HG02943 (cell line): ENCODE results near the gene METRN.
"Not testable (repeated sequence)": the region's sequence is repeated elsewhere in the genome, so short reads cannot be mapped to it uniquely, and the experiment has no call there.

ENCODE experiments used
- ATAC-seq: cut with Tn5 transposase; IDR thresholded peaks from one replicate; pipeline ENCODE4 v1.9.1; 2021; ENCODE audit warnings: mild to moderate bottlenecking, low read depth, moderate library complexity; ENCODE audit not compliant: unreplicated experiment

The METRN gene

DNA sequence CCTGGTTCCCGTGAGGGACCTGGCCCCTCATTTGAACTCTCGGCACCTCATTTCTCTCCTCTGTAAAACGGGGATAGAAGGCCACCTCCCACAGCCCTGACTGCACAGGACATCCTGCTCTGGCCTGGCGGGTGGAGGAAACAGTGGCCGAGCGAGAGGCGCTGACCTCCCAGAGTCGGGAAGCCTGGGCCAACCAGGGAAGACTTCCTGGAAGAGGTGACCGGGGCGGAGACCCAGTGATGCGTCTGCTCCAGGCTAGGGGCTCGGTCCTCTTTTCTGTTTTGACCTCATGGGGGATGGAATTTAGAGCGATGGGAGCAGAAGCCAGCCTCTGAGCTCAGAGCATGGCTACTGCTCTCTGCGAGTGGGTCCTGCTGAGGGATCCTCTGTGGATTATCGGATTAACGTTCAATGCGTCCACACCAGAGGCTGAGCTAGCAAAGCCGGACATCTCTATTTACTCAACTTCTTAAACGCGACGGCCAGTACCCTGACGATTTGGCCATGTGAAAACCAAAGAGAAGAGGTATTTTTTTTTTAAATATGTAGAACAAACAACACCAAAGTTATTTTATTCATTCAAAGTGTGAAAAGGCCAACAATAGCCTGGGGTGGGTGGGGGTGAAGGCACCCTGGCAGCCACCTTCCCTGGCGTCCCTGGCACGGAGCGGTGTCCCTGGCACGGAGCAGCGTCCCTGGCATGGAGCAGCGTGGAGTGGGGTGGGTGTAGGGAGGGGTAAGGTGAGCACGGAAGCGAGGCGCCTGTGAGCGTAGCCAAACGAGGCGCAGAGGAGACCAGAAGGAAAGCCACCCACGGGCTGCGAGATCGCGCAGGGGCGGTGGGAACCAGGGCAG, 36.5 kb downstream of the METRN start:
- no peak for ATAC-seq

DNA sequence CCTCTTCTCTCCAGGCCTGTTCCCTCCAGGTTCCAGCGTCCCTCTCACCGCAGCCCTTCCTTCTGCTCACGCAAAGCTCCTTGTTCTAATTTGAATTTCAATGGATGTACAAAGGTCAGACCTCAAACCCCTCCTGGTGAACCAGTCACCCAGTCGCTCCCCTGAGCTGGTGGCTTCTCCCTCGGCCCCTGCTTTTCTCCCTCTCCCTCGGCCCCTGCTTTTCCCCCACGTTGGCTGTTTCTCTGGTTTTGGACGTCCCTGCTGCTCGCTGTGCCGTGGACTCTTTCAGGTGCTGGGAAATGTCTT, 37.0 kb downstream of the METRN start:
- no peak for ATAC-seq

- ATAC-seq = not testable (repeated sequence)
Observed at GRCh38 chr16:754121-754607, 39.2 kb downstream of the METRN start.

GRCh38 chr16:754656-755055, 39.7 kb downstream of the METRN start:
- ATAC-seq = no peak

GRCh38 chr16:756428-756827, 41.5 kb downstream of the METRN start:
- ATAC-seq = no peak

DNA sequence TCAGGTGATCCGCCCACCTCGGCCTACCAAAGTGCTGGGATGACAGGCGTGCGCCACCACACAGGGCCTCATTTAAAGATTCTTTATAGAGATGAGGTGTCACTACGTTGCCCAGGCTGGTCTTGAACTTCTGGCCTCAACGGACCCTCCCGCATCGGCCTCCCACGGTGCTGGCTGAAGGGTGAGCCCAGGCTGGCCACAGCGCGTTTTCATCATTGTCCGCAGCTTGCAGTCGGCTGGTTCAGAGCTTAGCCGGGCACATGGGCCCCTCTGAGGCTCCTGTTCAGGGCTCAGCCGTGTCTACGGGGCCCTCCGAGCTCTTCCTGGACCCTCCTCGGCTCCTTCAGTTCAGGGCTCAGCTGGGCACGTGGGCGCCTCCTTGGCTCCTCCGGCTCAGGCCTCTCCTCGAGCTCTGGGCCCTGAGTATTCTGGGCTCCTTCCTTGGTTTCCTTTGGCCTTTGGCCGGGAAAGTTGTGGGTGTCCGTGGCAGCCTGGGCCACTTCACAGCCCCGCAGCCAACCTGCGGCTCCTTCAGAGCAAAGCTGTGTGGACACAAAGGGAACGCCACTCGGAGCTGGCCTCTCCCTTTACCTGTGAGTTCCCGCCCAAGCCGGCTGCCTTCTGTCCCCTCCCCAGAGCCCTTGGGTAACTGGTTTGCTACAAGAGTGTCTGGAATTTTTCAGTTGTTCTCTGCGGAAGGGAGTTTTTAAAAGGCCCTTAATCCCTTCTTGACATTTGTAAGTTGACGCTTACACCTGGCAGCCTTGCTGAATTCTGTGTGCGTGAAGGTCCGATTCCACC, 44.4 kb downstream of the METRN start:
- no peak for ATAC-seq

DNA sequence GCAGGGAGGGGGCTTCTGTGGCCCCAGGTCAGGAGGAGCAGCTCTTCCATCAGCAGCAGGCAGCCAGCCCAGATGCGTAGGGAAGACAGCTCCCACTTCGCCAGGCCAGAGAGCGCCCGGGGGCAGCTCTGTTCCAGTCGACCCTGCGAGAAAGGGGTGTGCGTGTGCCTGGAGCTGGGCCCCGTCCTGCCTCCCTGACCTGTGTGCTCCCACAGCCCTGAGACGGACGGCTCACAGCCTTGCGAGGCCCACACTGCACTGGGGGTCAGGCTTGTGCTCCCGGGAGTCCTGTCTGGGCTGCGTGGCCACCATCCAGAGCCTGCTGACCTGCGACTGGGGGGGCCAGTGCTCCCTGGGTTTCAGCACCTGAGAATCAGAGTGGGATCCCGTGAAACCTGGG, 45.1 kb downstream of the METRN start:
- ATAC-seq = no peak

- ATAC-seq = no peak
Observed at GRCh38 chr16:760545-761343, 45.8 kb downstream of the METRN start, which contains the start of gene MSLN. Gene MSLN, plus strand, starts transcription at chr16:760734. Its CDS starts 1,947 bp downstream, at chr16:762681.

DNA sequence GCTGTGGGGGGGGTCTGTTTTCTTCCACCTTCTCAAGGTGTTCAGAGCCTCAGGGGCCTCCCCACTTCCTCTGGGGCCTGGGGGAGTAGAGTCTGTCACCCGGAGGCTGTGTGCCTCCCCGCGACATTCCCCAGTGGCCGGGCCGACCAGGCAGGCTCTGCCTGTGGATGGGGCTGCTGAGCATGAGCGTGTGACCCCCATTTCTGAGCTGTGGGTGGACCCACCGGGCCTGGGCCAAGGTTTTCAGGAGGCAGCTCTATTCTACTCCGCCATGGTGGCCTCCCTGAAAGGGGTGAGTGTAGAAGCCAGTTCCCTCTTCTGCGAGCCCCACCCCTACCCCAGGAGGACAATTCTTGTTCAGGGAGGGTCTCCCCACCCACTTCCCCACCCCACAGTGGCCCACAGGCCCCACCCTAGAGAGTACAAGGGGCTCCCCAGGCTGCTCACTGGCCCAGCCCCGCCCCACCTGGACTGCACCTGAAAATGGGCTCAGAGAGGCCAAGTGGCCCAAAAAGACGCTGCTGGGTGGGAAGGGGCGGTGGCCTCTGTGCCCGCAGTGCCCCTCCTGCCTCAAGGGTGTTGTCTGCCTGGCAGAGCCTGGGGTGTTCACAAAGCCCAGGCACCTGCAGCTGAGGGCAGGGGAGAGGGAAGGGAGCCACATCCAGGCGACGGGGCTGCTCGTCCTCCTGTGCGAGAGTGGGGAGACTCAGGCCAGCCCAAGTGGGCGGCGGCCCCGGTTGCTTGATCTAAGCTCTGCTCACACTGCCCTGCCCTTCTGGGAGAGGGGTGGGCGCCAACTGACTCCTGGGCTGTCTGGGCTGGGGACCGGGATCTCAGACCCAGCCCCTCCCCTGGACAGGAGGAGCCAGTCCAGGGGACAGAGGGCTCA, 47.0 kb downstream of the METRN start:
- ATAC-seq = no peak

GRCh38 chr16:762595-763268, 47.8 kb downstream of the METRN start:
- ATAC-seq = no peak

GRCh38 chr16:763369-764183, 48.7 kb downstream of the METRN start:
- ATAC-seq = no peak

- no peak for ATAC-seq
Observed at GRCh38 chr16:764184-764750, 49.3 kb downstream of the METRN start.

DNA sequence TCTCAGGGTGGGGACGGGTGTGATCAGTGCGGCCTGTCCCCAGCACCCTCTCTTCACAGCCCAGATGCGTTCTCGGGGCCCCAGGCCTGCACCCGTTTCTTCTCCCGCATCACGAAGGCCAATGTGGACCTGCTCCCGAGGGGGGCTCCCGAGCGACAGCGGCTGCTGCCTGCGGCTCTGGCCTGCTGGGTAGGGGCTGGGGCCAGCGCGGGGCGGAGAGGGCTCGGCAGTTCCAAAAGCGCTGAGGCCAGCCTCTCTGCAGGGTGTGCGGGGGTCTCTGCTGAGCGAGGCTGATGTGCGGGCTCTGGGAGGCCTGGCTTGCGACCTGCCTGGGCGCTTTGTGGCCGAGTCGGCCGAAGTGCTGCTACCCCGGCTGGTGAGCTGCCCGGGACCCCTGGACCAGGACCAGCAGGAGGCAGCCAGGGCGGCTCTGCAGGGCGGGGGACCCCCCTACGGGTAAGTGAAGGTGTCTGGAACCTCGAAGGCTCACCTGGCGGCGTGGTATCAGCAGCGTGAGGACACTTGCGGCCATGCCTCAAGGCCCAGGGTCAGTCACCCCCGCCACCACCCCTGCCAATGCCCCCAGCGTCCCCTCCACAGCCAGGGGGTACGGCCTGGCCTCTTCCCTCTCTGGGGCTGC, 50.0 kb downstream of the METRN start:
- ATAC-seq = no peak

GRCh38 chr16:765488-765865, 50.6 kb downstream of the METRN start:
- no peak for ATAC-seq

DNA sequence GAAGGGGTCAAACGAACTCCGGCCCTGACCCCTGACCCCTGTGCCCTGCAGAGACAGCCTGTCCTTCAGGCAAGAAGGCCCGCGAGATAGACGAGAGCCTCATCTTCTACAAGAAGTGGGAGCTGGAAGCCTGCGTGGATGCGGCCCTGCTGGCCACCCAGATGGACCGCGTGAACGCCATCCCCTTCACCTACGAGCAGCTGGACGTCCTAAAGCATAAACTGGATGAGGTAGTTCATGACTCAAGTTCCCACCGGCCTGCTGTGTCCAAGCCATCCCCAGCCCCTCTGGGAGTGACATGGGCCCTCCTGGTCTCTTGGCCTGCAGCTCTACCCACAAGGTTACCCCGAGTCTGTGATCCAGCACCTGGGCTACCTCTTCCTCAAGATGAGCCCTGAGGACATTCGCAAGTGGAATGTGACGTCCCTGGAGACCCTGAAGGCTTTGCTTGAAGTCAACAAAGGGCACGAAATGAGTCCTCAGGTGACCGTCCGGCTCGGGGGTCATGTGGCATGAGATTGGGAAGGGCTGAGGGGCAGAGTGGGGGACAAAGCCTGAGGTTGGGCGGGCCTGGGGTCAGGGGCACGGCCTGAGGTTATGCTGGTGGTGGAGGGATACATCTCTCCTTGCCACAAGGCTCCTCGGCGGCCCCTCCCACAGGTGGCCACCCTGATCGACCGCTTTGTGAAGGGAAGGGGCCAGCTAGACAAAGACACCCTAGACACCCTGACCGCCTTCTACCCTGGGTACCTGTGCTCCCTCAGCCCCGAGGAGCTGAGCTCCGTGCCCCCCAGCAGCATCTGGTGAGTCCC, 51.3 kb downstream of the METRN start:
- no peak for ATAC-seq

DNA sequence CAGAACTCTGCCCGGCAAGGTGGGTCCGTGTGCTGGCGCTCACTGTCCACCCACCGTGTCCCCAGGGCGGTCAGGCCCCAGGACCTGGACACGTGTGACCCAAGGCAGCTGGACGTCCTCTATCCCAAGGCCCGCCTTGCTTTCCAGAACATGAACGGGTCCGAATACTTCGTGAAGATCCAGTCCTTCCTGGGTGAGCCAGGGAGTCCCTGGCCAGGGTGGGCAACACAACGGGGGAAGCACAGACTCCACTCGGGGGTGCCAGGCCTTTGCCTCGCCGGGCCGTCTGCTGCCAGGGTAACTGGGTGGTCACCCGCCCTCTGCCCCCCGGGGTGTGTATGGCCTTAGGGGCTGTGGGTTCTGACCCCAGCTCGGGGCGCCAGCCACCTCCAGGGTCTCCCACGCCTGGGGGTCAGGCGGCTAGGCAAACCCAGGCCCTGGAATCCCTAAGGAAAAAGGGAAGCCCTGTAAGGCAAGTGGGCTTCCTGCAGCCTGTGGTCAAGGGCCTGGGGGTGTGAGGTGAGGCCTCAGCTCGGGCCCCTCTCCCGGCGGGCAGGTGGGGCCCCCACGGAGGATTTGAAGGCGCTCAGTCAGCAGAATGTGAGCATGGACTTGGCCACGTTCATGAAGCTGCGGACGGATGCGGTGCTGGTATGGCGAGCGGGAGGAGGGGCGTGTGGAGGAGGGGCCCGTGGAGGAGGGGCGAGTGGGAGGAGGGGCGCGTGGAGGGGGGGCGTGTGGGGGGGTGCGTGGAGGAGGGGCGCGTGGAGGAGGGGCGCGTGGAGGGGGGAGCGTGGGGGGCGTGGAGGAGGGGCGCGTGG, 52.1 kb downstream of the METRN start:
- ATAC-seq = no peak
